HUES48 (cell line): Measurements from ENCODE around the gene CTNNA1.
"Not testable (repeated sequence)": the region's sequence is repeated elsewhere in the genome, so short reads cannot be mapped to it uniquely, and the experiment has no call there.

Source experiments
- H3K27ac ChIP-seq: one replicate; pipeline ENCODE4 v1.7.0; 2013; ENCODE audit warnings: low read depth, low read length, inconsistent platforms
- H3K27me3 ChIP-seq: 2 replicates; pipeline ENCODE4 v1.6.1; 2013; ENCODE audit warnings: mild to moderate bottlenecking, low read length; ENCODE audit not compliant: control insufficient read depth, insufficient read depth
- H3K36me3 ChIP-seq: 2 replicates; pipeline ENCODE4 v1.6.1; 2013; ENCODE audit warnings: low read length; ENCODE audit not compliant: control insufficient read depth, insufficient read depth
- H3K4me1 ChIP-seq: 2 replicates; pipeline ENCODE4 v1.6.1; 2013; ENCODE audit warnings: mild to moderate bottlenecking, low read length; ENCODE audit not compliant: control insufficient read depth, insufficient read depth
- H3K4me3 ChIP-seq: 2 replicates; pipeline ENCODE4 v1.5.1; 2013; ENCODE audit warnings: mild to moderate bottlenecking, low read depth, low read length
- H3K9ac ChIP-seq: 2 replicates; pipeline ENCODE4 v1.6.1; 2013; ENCODE audit warnings: mild to moderate bottlenecking, low read depth, low read length, moderate library complexity
- H3K9me3 ChIP-seq: 2 replicates; pipeline ENCODE4 v1.6.1; 2013; ENCODE audit warnings: low read length; ENCODE audit not compliant: control insufficient read depth, insufficient read depth

CTNNA1 gene

GRCh38 chr5:138752951-138753793, at the start of gene CTNNA1:
Gene CTNNA1 (plus strand): TSS chr5:138753425. CDS start chr5:138781925, 28,500 bp downstream.
- H3K27me3 ChIP-seq, result no peaks in the 10 kb centered on the region
- H3K9ac ChIP-seq, result peak within 1 kb of the TSS; percentile 78
- H3K4me3 ChIP-seq, result peak within 1 kb of the TSS; percentile 92
- peaks cover 19% of the 10 kb centered on the region for H3K36me3 ChIP-seq
- peaks cover 22% of the 10 kb centered on the region for H3K4me1 ChIP-seq
- peak within 1 kb of the TSS; percentile 99 for H3K27ac ChIP-seq
- peaks cover 6% of the 10 kb centered on the region; the same call in 1 of the 2 replicates for H3K9me3 ChIP-seq

DNA sequence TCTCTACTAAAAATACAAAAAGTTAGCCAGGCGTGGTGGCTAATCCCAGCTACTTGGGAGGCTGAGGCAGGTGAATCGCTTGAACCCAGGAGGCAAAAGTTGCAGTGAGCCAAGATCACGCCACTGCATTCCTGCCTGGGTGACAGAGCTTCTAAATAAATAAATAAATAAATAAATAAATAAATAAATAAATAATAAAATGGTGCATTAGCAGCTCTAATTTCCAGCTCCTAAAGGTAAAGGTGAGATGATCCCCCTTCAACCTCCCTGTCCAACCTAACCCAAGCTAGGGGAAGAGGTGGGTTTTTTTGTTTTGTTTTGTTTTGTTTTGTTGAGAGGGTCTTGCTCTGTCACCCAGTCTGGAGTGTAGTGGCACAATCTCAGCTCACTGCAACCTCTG, 49.4 kb upstream of the CTNNA1 start:
- H3K9me3 ChIP-seq, H3K4me3 ChIP-seq, H3K36me3 ChIP-seq, H3K27ac ChIP-seq, H3K9ac ChIP-seq, H3K27me3 ChIP-seq: not testable (repeated sequence)
- H3K4me1 ChIP-seq, result peaks cover 29% of the 10 kb centered on the region

DNA sequence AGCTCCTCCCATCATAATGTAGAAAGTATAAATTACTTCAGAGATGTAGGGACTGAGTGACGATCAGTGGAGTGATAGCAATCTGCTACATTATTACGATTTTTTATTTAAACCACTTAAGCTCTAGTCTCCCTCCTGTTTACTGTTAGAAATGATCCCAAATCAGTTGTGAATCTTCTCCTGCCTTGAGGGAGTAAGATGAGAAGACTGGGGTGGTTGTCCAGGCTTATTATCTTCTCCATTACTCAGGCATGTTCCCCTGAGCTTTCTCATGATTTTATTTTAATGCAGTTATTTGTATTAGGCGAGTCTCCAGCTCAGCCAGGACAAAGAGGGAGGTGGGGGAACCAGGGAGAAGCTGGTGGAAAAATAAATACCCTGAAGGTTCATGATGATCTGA, 48.2 kb upstream of the CTNNA1 start:
- no peaks in the 10 kb centered on the region for H3K27me3 ChIP-seq
- no peak overlapping the region for H3K27ac ChIP-seq
- H3K4me3 ChIP-seq, result no peak overlapping the region
- H3K9ac ChIP-seq, result no peak overlapping the region
- H3K4me1 ChIP-seq, result peaks cover 38% of the 10 kb centered on the region
- no peaks in the 10 kb centered on the region for H3K9me3 ChIP-seq
- no peaks in the 10 kb centered on the region for H3K36me3 ChIP-seq

DNA sequence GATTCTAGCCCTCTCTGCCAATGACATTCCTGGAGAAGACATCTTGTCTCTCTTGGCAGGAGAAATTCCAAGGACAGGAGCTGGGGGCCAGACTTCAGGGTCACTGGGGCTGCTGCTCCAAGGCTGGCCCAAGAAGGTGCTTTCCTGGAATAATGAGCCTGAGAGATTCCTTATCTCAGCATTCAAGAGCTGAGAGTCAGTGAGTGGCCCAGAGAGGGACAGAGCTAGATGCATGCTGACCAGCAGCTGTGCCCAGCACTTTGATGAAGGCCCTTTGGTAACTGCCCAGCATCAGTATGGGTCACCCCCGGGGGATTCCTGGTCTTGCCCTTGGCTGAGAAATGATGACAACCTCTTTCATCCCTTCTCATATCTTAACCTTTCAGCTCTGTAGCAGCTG, 47.7 kb upstream of the CTNNA1 start:
- Histone ChIP-seq H3K4me3 (no peak overlapping the region), H3K27ac (no peak overlapping the region), H3K36me3 (no peaks in the 10 kb centered on the region), H3K4me1 (peaks cover 38% of the 10 kb centered on the region), H3K9me3 (no peaks in the 10 kb centered on the region), H3K9ac (no peak overlapping the region), H3K27me3 (no peaks in the 10 kb centered on the region)

- H3K9me3 ChIP-seq, result no peaks in the 10 kb centered on the region
- H3K4me1 ChIP-seq, result peaks cover 38% of the 10 kb centered on the region
- H3K27me3 ChIP-seq, result no peaks in the 10 kb centered on the region
- H3K9ac ChIP-seq, result no peak overlapping the region
- no peak overlapping the region for H3K4me3 ChIP-seq
- no peaks in the 10 kb centered on the region for H3K36me3 ChIP-seq
- H3K27ac ChIP-seq, result peak overlapping the region; percentile 23
Observed at GRCh38 chr5:138706655-138707480, 46.4 kb upstream of the CTNNA1 start.

DNA sequence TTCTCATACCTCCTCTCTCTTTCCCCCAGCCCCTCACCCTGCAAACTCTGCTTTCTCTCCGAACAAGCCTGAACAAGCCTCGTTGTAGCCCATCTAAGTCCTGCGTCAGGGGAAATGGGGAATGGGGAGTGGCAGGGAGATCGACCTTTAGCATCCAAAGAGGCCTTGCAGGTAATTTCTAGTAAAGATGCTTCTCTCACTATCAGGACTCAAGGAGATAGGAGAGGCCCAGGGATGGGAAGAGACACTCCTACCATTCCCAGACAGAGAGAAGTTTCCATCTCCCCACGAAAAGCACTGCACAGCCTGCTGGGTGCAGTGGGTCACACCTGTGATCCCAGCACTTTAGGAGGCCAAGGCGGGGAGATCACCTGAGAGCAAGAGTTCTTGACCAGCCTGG, 44.4 kb upstream of the CTNNA1 start:
- no peak overlapping the region for H3K4me3 ChIP-seq
- no peaks in the 10 kb centered on the region for H3K27me3 ChIP-seq
- H3K27ac ChIP-seq, result peak overlapping the region; percentile 73

GRCh38 chr5:138709202-138709601, 44.0 kb upstream of the CTNNA1 start:
- H3K4me1 ChIP-seq, result peaks cover 32% of the 10 kb centered on the region
- no peak overlapping the region for H3K9ac ChIP-seq
- no peaks in the 10 kb centered on the region for H3K27me3 ChIP-seq
- no peaks in the 10 kb centered on the region for H3K36me3 ChIP-seq
- H3K9me3 ChIP-seq, result no peaks in the 10 kb centered on the region
- H3K4me3 ChIP-seq, result no peak overlapping the region
- peak overlapping the region; percentile 73 for H3K27ac ChIP-seq

More for the DNA sequence above, 44.4 kb upstream of the CTNNA1 start:
- peaks cover 32% of the 10 kb centered on the region for H3K4me1 ChIP-seq
- H3K9ac ChIP-seq, result peak overlapping the region; percentile 8; the same call in 1 of the 2 replicates
- H3K36me3 ChIP-seq, result no peaks in the 10 kb centered on the region
- no peaks in the 10 kb centered on the region for H3K9me3 ChIP-seq

GRCh38 chr5:138711087-138711486, 42.1 kb upstream of the CTNNA1 start:
- Histone ChIP-seq H3K27ac (no peak overlapping the region), H3K9me3 (no peaks in the 10 kb centered on the region), H3K4me3 (no peak overlapping the region), H3K4me1 (peaks cover 31% of the 10 kb centered on the region), H3K9ac (no peak overlapping the region), H3K36me3 (no peaks in the 10 kb centered on the region), H3K27me3 (no peaks in the 10 kb centered on the region)

DNA sequence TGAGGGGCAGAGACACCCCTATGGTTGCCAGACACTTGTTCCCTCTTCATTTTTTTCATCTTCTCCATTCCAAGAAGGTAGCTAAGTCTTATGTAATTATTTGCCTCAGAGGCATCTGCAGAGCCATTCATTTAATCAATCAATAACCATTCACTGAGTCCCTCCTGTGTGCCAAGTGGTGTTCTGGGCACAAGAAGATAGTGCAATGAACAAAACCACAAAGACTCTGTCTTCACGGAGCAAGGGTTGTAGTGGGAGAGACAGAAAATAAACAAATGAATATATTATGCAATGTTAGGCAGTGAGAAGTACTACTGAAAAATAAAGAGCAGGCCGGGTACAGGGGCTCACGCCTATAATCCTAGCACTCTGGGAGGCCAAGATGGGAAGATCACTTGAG, 41.4 kb upstream of the CTNNA1 start:
- Histone ChIP-seq H3K4me3 (no peak overlapping the region), H3K9me3 (no peaks in the 10 kb centered on the region), H3K9ac (no peak overlapping the region), H3K4me1 (peaks cover 33% of the 10 kb centered on the region), H3K27ac (no peak overlapping the region), H3K36me3 (no peaks in the 10 kb centered on the region), H3K27me3 (no peaks in the 10 kb centered on the region)

- no peak overlapping the region for H3K27ac ChIP-seq
- no peak overlapping the region for H3K9ac ChIP-seq
- H3K9me3 ChIP-seq, result no peaks in the 10 kb centered on the region
- H3K36me3 ChIP-seq, result no peaks in the 10 kb centered on the region
- H3K4me1 ChIP-seq, result peaks cover 31% of the 10 kb centered on the region
- H3K4me3 ChIP-seq, result no peak overlapping the region
- H3K27me3 ChIP-seq, result no peaks in the 10 kb centered on the region
Observed at GRCh38 chr5:138712324-138712723, 40.9 kb upstream of the CTNNA1 start.

GRCh38 chr5:138712791-138713190, 40.4 kb upstream of the CTNNA1 start:
- Histone ChIP-seq H3K4me3 (no peak overlapping the region), H3K27me3 (no peaks in the 10 kb centered on the region), H3K4me1 (peaks cover 30% of the 10 kb centered on the region), H3K27ac (no peak overlapping the region), H3K9me3 (no peaks in the 10 kb centered on the region), H3K36me3 (no peaks in the 10 kb centered on the region), H3K9ac (no peak overlapping the region)
